ENCODE data around the gene RNASE12. TPM values are rescaled to one million over a fixed set of nuclear protein-coding genes. Genes with fewer than 3 reads are reported as not detected.

RNASE12 gene
- total RNA-seq, 1 donor from 2014 or later: not detected

- H3K27ac Mint-ChIP-seq: no peak overlapping the region
- no peaks in the 10 kb centered on the region for H3K9me3 Mint-ChIP-seq
- TF ChIP-seq CTCF (conservative IDR thresholded peaks at IDR 0.05): no peak
- H3K4me3 Mint-ChIP-seq: no peak overlapping the region
- no peaks in the 10 kb centered on the region for H3K4me1 Mint-ChIP-seq (ENCODE audit: unreplicated experiment)
- H3K36me3 Mint-ChIP-seq: no peaks in the 10 kb centered on the region
- no peak for DNase-seq (ENCODE audit: extremely low spot score, unreplicated experiment)
- peaks cover 9% of the 10 kb centered on the region for H3K27me3 Mint-ChIP-seq
These were observed 1.4 kb upstream of the RNASE12 start for GRCh38 chr14:20592574-20592973.

DNA sequence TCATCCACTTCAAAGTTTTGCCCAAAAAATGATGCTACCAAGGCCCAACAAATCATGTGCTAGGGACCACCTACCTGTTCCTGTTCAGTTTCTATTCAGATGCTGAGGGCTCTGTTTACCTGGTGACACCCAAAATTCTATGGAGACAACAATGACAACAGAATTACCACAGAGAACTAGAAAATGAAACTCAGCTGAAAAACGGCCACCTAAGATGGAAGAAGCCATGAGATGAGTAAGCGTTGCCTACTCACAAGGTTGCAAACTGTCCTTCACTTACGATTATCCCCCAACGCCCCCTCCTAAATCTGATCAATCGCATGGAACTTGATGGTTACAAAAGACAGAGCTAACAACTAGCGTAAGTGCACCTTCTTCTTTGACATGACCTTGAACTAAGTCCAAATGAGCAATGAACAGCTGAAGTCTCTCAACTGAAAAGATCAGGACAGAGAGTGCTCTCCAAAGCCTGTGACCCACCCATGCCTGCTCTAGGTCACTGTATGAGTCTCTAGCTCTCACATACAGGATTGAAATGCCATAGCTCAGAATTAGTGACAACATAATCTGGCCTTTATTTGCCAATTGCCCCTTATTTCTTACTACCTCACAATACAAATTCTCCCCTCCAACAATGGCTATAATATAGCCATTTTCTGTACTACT, 3.6 kb downstream of the RNASE12 start, which contains the start of gene RNASE11:
TSS of gene RNASE11 (minus strand) at position 513 of the 666 bp plus-strand sequence.
- no peak within 1 kb of the TSS for H3K4me3 Mint-ChIP-seq
- no peaks in the 10 kb centered on the region for H3K36me3 Mint-ChIP-seq
- peaks cover 15% of the 10 kb centered on the region for H3K27me3 Mint-ChIP-seq
- no peaks in the 10 kb centered on the region for H3K4me1 Mint-ChIP-seq (ENCODE audit: unreplicated experiment)
- no peak for DNase-seq (ENCODE audit: extremely low spot score, unreplicated experiment)
- H3K27ac Mint-ChIP-seq: no peak within 1 kb of the TSS
- H3K9me3 Mint-ChIP-seq: no peaks in the 10 kb centered on the region
- TF ChIP-seq CTCF (conservative IDR thresholded peaks at IDR 0.05): no peak

- no peaks in the 10 kb centered on the region for H3K9me3 Mint-ChIP-seq
- H3K27me3 Mint-ChIP-seq: peaks cover 6% of the 10 kb centered on the region
- H3K4me1 Mint-ChIP-seq (ENCODE audit: unreplicated experiment): no peaks in the 10 kb centered on the region
- DNase-seq (ENCODE audit: extremely low spot score, unreplicated experiment): no peak
- H3K27ac Mint-ChIP-seq: no peak overlapping the region
- no peaks in the 10 kb centered on the region for H3K36me3 Mint-ChIP-seq
- no peak for TF ChIP-seq CTCF (conservative IDR thresholded peaks at IDR 0.05)
- no peak overlapping the region for H3K4me3 Mint-ChIP-seq
These were observed 7.3 kb downstream of the RNASE12 start for GRCh38 chr14:20583908-20584307.

- no peaks in the 10 kb centered on the region for H3K9me3 Mint-ChIP-seq
- H3K36me3 Mint-ChIP-seq: no peaks in the 10 kb centered on the region
- H3K4me1 Mint-ChIP-seq (ENCODE audit: unreplicated experiment): no peaks in the 10 kb centered on the region
- no peak for TF ChIP-seq CTCF (conservative IDR thresholded peaks at IDR 0.05)
- H3K27ac Mint-ChIP-seq: no peak overlapping the region
- H3K27me3 Mint-ChIP-seq: peaks cover 6% of the 10 kb centered on the region
- no peak for DNase-seq (ENCODE audit: extremely low spot score, unreplicated experiment)
- H3K4me3 Mint-ChIP-seq: no peak overlapping the region
These were observed 8.0 kb downstream of the RNASE12 start for GRCh38 chr14:20583142-20583541.

DNA sequence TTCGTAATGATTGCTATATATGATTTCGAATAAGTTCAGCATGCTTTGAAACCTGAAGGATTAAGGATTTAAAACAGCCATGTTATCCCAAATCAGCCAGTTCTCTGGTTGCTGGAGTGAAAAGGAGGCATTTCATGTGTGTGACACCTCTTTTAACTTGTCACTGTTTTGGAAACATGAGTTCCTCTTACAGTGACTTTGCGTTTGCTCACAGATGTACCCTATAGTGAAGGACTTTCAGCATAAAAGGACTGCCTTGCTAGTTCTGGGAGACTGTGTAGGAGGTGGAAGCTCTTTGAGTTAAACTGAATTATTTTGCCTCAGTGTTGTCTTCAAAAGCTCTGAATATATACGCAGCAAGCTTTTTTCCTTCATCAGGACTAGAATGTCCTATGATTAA, 10.9 kb downstream of the RNASE12 start:
- Mint-ChIP-seq H3K27me3 (peaks cover 6% of the 10 kb centered on the region), H3K4me1 (ENCODE audit: unreplicated experiment) (no peaks in the 10 kb centered on the region), H3K9me3 (no peaks in the 10 kb centered on the region), H3K36me3 (no peaks in the 10 kb centered on the region), H3K27ac (no peak overlapping the region), H3K4me3 (no peak overlapping the region)
- DNase-seq (ENCODE audit: extremely low spot score, unreplicated experiment): no peak
- TF ChIP-seq CTCF (conservative IDR thresholded peaks at IDR 0.05): no peak
